ENCODE measurements around the gene TTC34.

The TTC34 gene

GRCh38 chr1:2830761-2831425 lies 29.4 kb upstream of the TTC34 start:
- H4K8ac ChIP-seq (ENCODE audit: low read length) = no peak overlapping the region
- H3K18ac ChIP-seq (ENCODE audit: low read depth in 1 of 2, low read length in 2 of 2) = no peak overlapping the region
- H2BK15ac ChIP-seq (ENCODE audit: low read depth, poor library complexity, severe bottlenecking) = no peak overlapping the region
- H3K27ac ChIP-seq (ENCODE audit: low read length, poor library complexity, severe bottlenecking) = no peak overlapping the region
- no peaks in the 10 kb centered on the region for H3K79me1 ChIP-seq (replicated peaks; ENCODE audit: low read length, poor library complexity, severe bottlenecking)
- no peak overlapping the region for H3K23ac ChIP-seq (ENCODE audit: low read length in 2 of 2)
- no peak overlapping the region for H2AK5ac ChIP-seq (ENCODE audit: low read length, severe bottlenecking)
- H3K4ac ChIP-seq (ENCODE audit: low read depth in 1 of 2, low read length in 2 of 2) = no peak overlapping the region
- no peaks in the 10 kb centered on the region for H3K27me3 ChIP-seq (ENCODE audit: control insufficient read depth in 1 of 2, insufficient read depth in 1 of 2, low read length in 2 of 2)
- H3K9ac ChIP-seq (ENCODE audit: low read length) = no peak overlapping the region
- no peak for DNase-seq
- no peak overlapping the region for H2AFZ ChIP-seq (ENCODE audit: low read depth, low read length)
- H3K9me3 ChIP-seq (ENCODE audit: control insufficient read depth, low read length) = peaks cover 18% of the 10 kb centered on the region
- 85% methylated on average over 20 of the region's 20 CpGs for WGBS
- H2BK5ac ChIP-seq (ENCODE audit: low read depth, low read length, poor library complexity, severe bottlenecking) = no peak overlapping the region
- H4K91ac ChIP-seq (ENCODE audit: low read length) = no peak overlapping the region
- no peaks in the 10 kb centered on the region for H3K4me1 ChIP-seq (ENCODE audit: control insufficient read depth, insufficient read depth, low read depth, low read length)
- H2BK120ac ChIP-seq (ENCODE audit: low read depth, low read length) = no peak overlapping the region
- H3K14ac ChIP-seq (ENCODE audit: low read length in 2 of 2) = no peak overlapping the region
- H3K4me3 ChIP-seq (ENCODE audit: insufficient read depth in 1 of 2, low read depth in 1 of 2, low read length in 2 of 2) = no peak overlapping the region
- no peaks in the 10 kb centered on the region for H3K36me3 ChIP-seq (ENCODE audit: control insufficient read depth in 1 of 2, insufficient read depth in 2 of 2, low read depth in 1 of 2, low read length in 2 of 2)
- no peak overlapping the region for H3K4me2 ChIP-seq (ENCODE audit: low read length, poor library complexity, severe bottlenecking)
- no peak overlapping the region for H2BK12ac ChIP-seq (ENCODE audit: low read length in 2 of 2)

GRCh38 chr1:2829846-2830615 lies 28.5 kb upstream of the TTC34 start:
- Histone ChIP-seq H3K18ac (ENCODE audit: low read depth in 1 of 2, low read length in 2 of 2) (no peak overlapping the region), H3K23ac (ENCODE audit: low read length in 2 of 2) (no peak overlapping the region), H4K91ac (ENCODE audit: low read length) (no peak overlapping the region), H4K8ac (ENCODE audit: low read length) (no peak overlapping the region), H2BK12ac (ENCODE audit: low read length in 2 of 2) (no peak overlapping the region), H3K4ac (ENCODE audit: low read depth in 1 of 2, low read length in 2 of 2) (no peak overlapping the region), H2AFZ (ENCODE audit: low read depth, low read length) (no peak overlapping the region), H2BK120ac (ENCODE audit: low read depth, low read length) (no peak overlapping the region), H3K27me3 (ENCODE audit: control insufficient read depth in 1 of 2, insufficient read depth in 1 of 2, low read length in 2 of 2) (no peaks in the 10 kb centered on the region), H3K79me1 (replicated peaks; ENCODE audit: low read length, poor library complexity, severe bottlenecking) (no peaks in the 10 kb centered on the region), H3K14ac (ENCODE audit: low read length in 2 of 2) (no peak overlapping the region), H3K4me1 (ENCODE audit: control insufficient read depth, insufficient read depth, low read depth, low read length) (no peaks in the 10 kb centered on the region), H2BK15ac (ENCODE audit: low read depth, poor library complexity, severe bottlenecking) (no peak overlapping the region), H3K9ac (ENCODE audit: low read length) (no peak overlapping the region), H3K27ac (ENCODE audit: low read length, poor library complexity, severe bottlenecking) (no peak overlapping the region), H2BK5ac (ENCODE audit: low read depth, low read length, poor library complexity, severe bottlenecking) (no peak overlapping the region), H2AK5ac (ENCODE audit: low read length, severe bottlenecking) (no peak overlapping the region), H3K4me2 (ENCODE audit: low read length, poor library complexity, severe bottlenecking) (no peak overlapping the region), H3K36me3 (ENCODE audit: control insufficient read depth in 1 of 2, insufficient read depth in 2 of 2, low read depth in 1 of 2, low read length in 2 of 2) (no peaks in the 10 kb centered on the region), H3K4me3 (ENCODE audit: insufficient read depth in 1 of 2, low read depth in 1 of 2, low read length in 2 of 2) (no peak overlapping the region), H3K9me3 (ENCODE audit: control insufficient read depth, low read length) (peaks cover 18% of the 10 kb centered on the region)
- 77% methylated on average over 21 of the region's 23 CpGs for WGBS
- DNase-seq = no peak

- H3K27ac ChIP-seq (ENCODE audit: low read length, poor library complexity, severe bottlenecking) = no peak overlapping the region
- H3K23ac ChIP-seq (ENCODE audit: low read length in 2 of 2) = no peak overlapping the region
- no peaks in the 10 kb centered on the region for H3K79me1 ChIP-seq (replicated peaks; ENCODE audit: low read length, poor library complexity, severe bottlenecking)
- H2AK5ac ChIP-seq (ENCODE audit: low read length, severe bottlenecking) = no peak overlapping the region
- peaks cover 18% of the 10 kb centered on the region for H3K9me3 ChIP-seq (ENCODE audit: control insufficient read depth, low read length)
- no peak overlapping the region for H2BK12ac ChIP-seq (ENCODE audit: low read length in 2 of 2)
- no peak overlapping the region for H3K14ac ChIP-seq (ENCODE audit: low read length in 2 of 2)
- H3K36me3 ChIP-seq (ENCODE audit: control insufficient read depth in 1 of 2, insufficient read depth in 2 of 2, low read depth in 1 of 2, low read length in 2 of 2) = no peaks in the 10 kb centered on the region
- H4K8ac ChIP-seq (ENCODE audit: low read length) = no peak overlapping the region
- no peak overlapping the region for H2AFZ ChIP-seq (ENCODE audit: low read depth, low read length)
- H3K4me1 ChIP-seq (ENCODE audit: control insufficient read depth, insufficient read depth, low read depth, low read length) = no peaks in the 10 kb centered on the region
- no peak overlapping the region for H3K4me3 ChIP-seq (ENCODE audit: insufficient read depth in 1 of 2, low read depth in 1 of 2, low read length in 2 of 2)
- DNase-seq = no peak
- no peak overlapping the region for H3K4me2 ChIP-seq (ENCODE audit: low read length, poor library complexity, severe bottlenecking)
- no peak overlapping the region for H4K91ac ChIP-seq (ENCODE audit: low read length)
- no peak overlapping the region for H3K4ac ChIP-seq (ENCODE audit: low read depth in 1 of 2, low read length in 2 of 2)
- no peak overlapping the region for H2BK15ac ChIP-seq (ENCODE audit: low read depth, poor library complexity, severe bottlenecking)
- H3K27me3 ChIP-seq (ENCODE audit: control insufficient read depth in 1 of 2, insufficient read depth in 1 of 2, low read length in 2 of 2) = peaks cover 0 to 1% of the 10 kb centered on the region in 2 experiments
- no peak overlapping the region for H2BK5ac ChIP-seq (ENCODE audit: low read depth, low read length, poor library complexity, severe bottlenecking)
- no peak overlapping the region for H3K9ac ChIP-seq (ENCODE audit: low read length)
- H2BK120ac ChIP-seq (ENCODE audit: low read depth, low read length) = no peak overlapping the region
- 62% methylated on average over 17 of the region's 18 CpGs for WGBS
- no peak overlapping the region for H3K18ac ChIP-seq (ENCODE audit: low read depth in 1 of 2, low read length in 2 of 2)
These were observed 27.2 kb upstream of the TTC34 start for GRCh38 chr1:2828586-2829250.

- H3K27me3 ChIP-seq (ENCODE audit: control insufficient read depth in 1 of 2, insufficient read depth in 1 of 2, low read length in 2 of 2) = peaks cover 0 to 8% of the 10 kb centered on the region in 2 experiments
- no peak overlapping the region for H3K4me2 ChIP-seq (ENCODE audit: low read length, poor library complexity, severe bottlenecking)
- H2AK5ac ChIP-seq (ENCODE audit: low read length, severe bottlenecking) = no peak overlapping the region
- no peak overlapping the region for H2BK5ac ChIP-seq (ENCODE audit: low read depth, low read length, poor library complexity, severe bottlenecking)
- no peak overlapping the region for H2BK12ac ChIP-seq (ENCODE audit: low read length in 2 of 2)
- no peak overlapping the region for H2BK120ac ChIP-seq (ENCODE audit: low read depth, low read length)
- H3K36me3 ChIP-seq (ENCODE audit: control insufficient read depth in 1 of 2, insufficient read depth in 2 of 2, low read depth in 1 of 2, low read length in 2 of 2) = no peaks in the 10 kb centered on the region
- H4K91ac ChIP-seq (ENCODE audit: low read length) = no peak overlapping the region
- H2AFZ ChIP-seq (ENCODE audit: low read depth, low read length) = no peak overlapping the region
- H3K9me3 ChIP-seq (ENCODE audit: control insufficient read depth, low read length) = peaks cover 18% of the 10 kb centered on the region
- no peak overlapping the region for H3K4me3 ChIP-seq (ENCODE audit: insufficient read depth in 1 of 2, low read depth in 1 of 2, low read length in 2 of 2)
- no peak overlapping the region for H4K8ac ChIP-seq (ENCODE audit: low read length)
- WGBS = 62% methylated on average over 14 of the region's 14 CpGs
- H3K18ac ChIP-seq (ENCODE audit: low read depth in 1 of 2, low read length in 2 of 2) = no peak overlapping the region
- no peak overlapping the region for H3K9ac ChIP-seq (ENCODE audit: low read length)
- H3K23ac ChIP-seq (ENCODE audit: low read length in 2 of 2) = no peak overlapping the region
- H3K27ac ChIP-seq (ENCODE audit: low read length, poor library complexity, severe bottlenecking) = no peak overlapping the region
- H3K14ac ChIP-seq (ENCODE audit: low read length in 2 of 2) = no peak overlapping the region
- no peak overlapping the region for H2BK15ac ChIP-seq (ENCODE audit: low read depth, poor library complexity, severe bottlenecking)
- H3K4ac ChIP-seq (ENCODE audit: low read depth in 1 of 2, low read length in 2 of 2) = no peak overlapping the region
- DNase-seq = no peak
- H3K4me1 ChIP-seq (ENCODE audit: control insufficient read depth, insufficient read depth, low read depth, low read length) = no peaks in the 10 kb centered on the region
- H3K79me1 ChIP-seq (replicated peaks; ENCODE audit: low read length, poor library complexity, severe bottlenecking) = no peaks in the 10 kb centered on the region
These were observed 25.3 kb upstream of the TTC34 start for GRCh38 chr1:2826736-2827292.

Measured in mesenchymal stem cell (in vitro differentiated cells and primary cell).